CD4-positive, alpha-beta T cell (primary cell): ENCODE results near the gene ARNT2. TPM values are rescaled to one million over a fixed set of nuclear protein-coding genes. Genes with fewer than 3 reads are reported as not detected.

ENCODE experiments used
- ATAC-seq: fragments of 200-7000 bp; cut with Tn5 transposase; one replicate; pipeline ENCODE4 v1.10.0; 2022; ENCODE audit warnings: mild to moderate bottlenecking; ENCODE audit not compliant: poor library complexity
- CTCF ChIA-PET: fragments of 350-600 bp; sonication (Branson Sonifier 250); formaldehyde crosslinking; loops from one replicate; lab custom pipeline; 2021; ENCODE audit warnings: antibody characterized with exemption, inconsistent platforms; lab: Charles Lee
- POLR2A ChIA-PET: fragments of 350-600 bp; sonication (Branson Sonifier 250); formaldehyde crosslinking; loops from one replicate; lab custom pipeline; 2021; ENCODE audit warnings: antibody characterized with exemption, inconsistent platforms; lab: Charles Lee
- DNase-seq, 14 experiments: peaks; one replicate each; pipeline ENCODE4 v3.0.0-alpha.2; 2013 to 2020; ENCODE audit warnings: mixed read lengths in 2 of 14
- H3K27ac ChIP-seq, 2 donors: one replicate each; pipeline versions ENCODE4 v1.5.1 to v1.7.0; 2013; ENCODE audit warnings: low read length in 2 of 2, low read depth in 1 of 2, mild to moderate bottlenecking in 1 of 2
- H3K27me3 ChIP-seq, 2 experiments: 1 replicate in 1 of 2; 2 replicates in 1 of 2; pipeline versions ENCODE4 v1.6.1 to v1.7.0; 2013; ENCODE audit warnings: low read length in 2 of 2, control low read depth in 1 of 2, mild to moderate bottlenecking in 1 of 2, moderate library complexity in 1 of 2; ENCODE audit not compliant: insufficient read depth in 2 of 2, control insufficient read depth in 1 of 2
- H3K36me3 ChIP-seq: one replicate; pipeline ENCODE4 v1.6.1; 2013; ENCODE audit warnings: low read length, control low read depth; ENCODE audit not compliant: insufficient read depth
- H3K4me1 ChIP-seq: one replicate; pipeline ENCODE4 v1.6.1; 2013; ENCODE audit warnings: low read length, control low read depth; ENCODE audit not compliant: insufficient read depth
- H3K4me3 ChIP-seq: one replicate; pipeline ENCODE4 v1.5.1; 2013; ENCODE audit warnings: mild to moderate bottlenecking, low read length, moderate library complexity
- H3K9me3 ChIP-seq, 2 experiments: 1 replicate in 1 of 2; 2 replicates in 1 of 2; pipeline versions ENCODE4 v1.6.1 to v1.7.0; 2013; ENCODE audit warnings: low read length in 2 of 2, mild to moderate bottlenecking in 2 of 2, control low read depth in 1 of 2, moderate library complexity in 1 of 2; ENCODE audit not compliant: control insufficient read depth in 1 of 2, insufficient read depth in 1 of 2
- H3K27ac Mint-ChIP-seq: one replicate; pipeline ENCODE4 v1.8.0; 2020; ENCODE audit warnings: mixed read lengths
- H3K27me3 Mint-ChIP-seq: one replicate; pipeline ENCODE4 v1.8.0; 2021; ENCODE audit warnings: mixed read lengths
- H3K36me3 Mint-ChIP-seq: one replicate; pipeline ENCODE4 v1.8.0; 2021; ENCODE audit warnings: low read depth, mixed read lengths
- H3K4me1 Mint-ChIP-seq: one replicate; pipeline ENCODE4 v1.8.0; 2021; ENCODE audit warnings: low read depth, mixed read lengths
- H3K4me3 Mint-ChIP-seq: one replicate; pipeline ENCODE4 v1.8.0; 2020; ENCODE audit warnings: mild to moderate bottlenecking, mixed read lengths
- H3K9me3 Mint-ChIP-seq: one replicate; pipeline ENCODE4 v1.8.0; 2020; ENCODE audit warnings: mixed read lengths
- intact Hi-C, 2 experiments: fragments of 100-400 bp; cut with DNase I in 1 of 2; cut with micrococcal nuclease in 1 of 2; formaldehyde crosslinking; loops; one replicate each; pipeline versions ENCODE4 v1.15.1 to v1.9.0; 2023 to 2025; cut with DNase I, micrococcal nuclease
- total RNA-seq, 174 experiments: library from RNA in 2 of 174; stranded (reverse) in 2 of 174; gene quantifications; one replicate each; pipeline ENCODE4 v1.2.3 and lab custom pipeline; 2021 to 2026
- TF ChIP-seq, protein P1 (sequence below): fragments of 200-600 bp; IDR thresholded peaks from one replicate; pipeline ENCODE4 v1.8.0; 2022; ENCODE audit warnings: antibody characterized with exemption, mild to moderate bottlenecking

Gene ARNT2
- total RNA-seq, 2 experiments from 2014 or later = not detected

DNA sequence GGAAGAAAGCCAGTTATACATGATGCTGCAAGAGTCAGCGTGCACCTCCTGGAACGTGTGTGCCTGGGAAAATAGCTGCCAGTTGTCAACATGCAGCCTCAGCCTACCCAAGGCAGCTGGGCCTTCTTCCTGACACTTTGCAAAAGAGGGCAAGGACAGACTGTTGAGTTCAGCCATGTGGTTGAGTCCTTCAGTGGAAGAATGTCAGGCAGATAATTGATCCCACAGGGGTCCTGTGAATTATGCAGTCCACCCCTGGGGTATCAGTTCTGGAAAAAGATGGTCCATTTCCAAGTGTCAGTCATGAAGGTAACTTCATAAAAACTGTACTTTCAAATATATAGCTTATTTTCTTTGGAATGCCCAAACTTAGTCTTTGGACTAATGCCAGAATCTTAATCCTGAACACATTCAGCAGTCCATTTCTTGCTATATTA, 79.6 kb downstream of the ARNT2 start:
- no peaks in the 10 kb centered on the region for H3K4me1 Mint-ChIP-seq
- Histone ChIP-seq H3K4me1 (no peaks in the 10 kb centered on the region), H3K36me3 (no peaks in the 10 kb centered on the region), H3K9me3 (no peaks in the 10 kb centered on the region), H3K27me3 (no peaks in the 10 kb centered on the region), H3K4me3 (no peak overlapping the region), H3K27ac (no peak overlapping the region)
- H3K27ac Mint-ChIP-seq = no peak overlapping the region
- ChIA-PET CTCF (no interaction called here), POLR2A (no interaction called here)
- ATAC-seq = no peak
- DNase-seq = no peak
- intact Hi-C loops = no loop called here
- H3K4me3 Mint-ChIP-seq = no peak overlapping the region
- TF ChIP-seq, protein P1, sequence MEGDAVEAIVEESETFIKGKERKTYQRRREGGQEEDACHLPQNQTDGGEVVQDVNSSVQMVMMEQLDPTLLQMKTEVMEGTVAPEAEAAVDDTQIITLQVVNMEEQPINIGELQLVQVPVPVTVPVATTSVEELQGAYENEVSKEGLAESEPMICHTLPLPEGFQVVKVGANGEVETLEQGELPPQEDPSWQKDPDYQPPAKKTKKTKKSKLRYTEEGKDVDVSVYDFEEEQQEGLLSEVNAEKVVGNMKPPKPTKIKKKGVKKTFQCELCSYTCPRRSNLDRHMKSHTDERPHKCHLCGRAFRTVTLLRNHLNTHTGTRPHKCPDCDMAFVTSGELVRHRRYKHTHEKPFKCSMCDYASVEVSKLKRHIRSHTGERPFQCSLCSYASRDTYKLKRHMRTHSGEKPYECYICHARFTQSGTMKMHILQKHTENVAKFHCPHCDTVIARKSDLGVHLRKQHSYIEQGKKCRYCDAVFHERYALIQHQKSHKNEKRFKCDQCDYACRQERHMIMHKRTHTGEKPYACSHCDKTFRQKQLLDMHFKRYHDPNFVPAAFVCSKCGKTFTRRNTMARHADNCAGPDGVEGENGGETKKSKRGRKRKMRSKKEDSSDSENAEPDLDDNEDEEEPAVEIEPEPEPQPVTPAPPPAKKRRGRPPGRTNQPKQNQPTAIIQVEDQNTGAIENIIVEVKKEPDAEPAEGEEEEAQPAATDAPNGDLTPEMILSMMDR = no peak
- H3K36me3 Mint-ChIP-seq = no peaks in the 10 kb centered on the region
- no peaks in the 10 kb centered on the region for H3K9me3 Mint-ChIP-seq
- H3K27me3 Mint-ChIP-seq = peaks cover 4% of the 10 kb centered on the region

GRCh38 chr15:80484333-80484864, 80.2 kb downstream of the ARNT2 start:
- H3K27me3 ChIP-seq = no peaks in the 10 kb centered on the region
- no peaks in the 10 kb centered on the region for H3K9me3 ChIP-seq
- no peak for ATAC-seq
- H3K36me3 ChIP-seq = no peaks in the 10 kb centered on the region
- no peak overlapping the region for H3K4me3 ChIP-seq
- no peaks in the 10 kb centered on the region for H3K4me1 Mint-ChIP-seq
- POLR2A ChIA-PET = no interaction called here
- H3K9me3 Mint-ChIP-seq = no peaks in the 10 kb centered on the region
- CTCF ChIA-PET = no interaction called here
- no peak for DNase-seq
- no peaks in the 10 kb centered on the region for H3K4me1 ChIP-seq
- H3K36me3 Mint-ChIP-seq = no peaks in the 10 kb centered on the region
- no peak overlapping the region for H3K27ac Mint-ChIP-seq
- TF ChIP-seq, protein P1 = no peak
- no peak overlapping the region for H3K4me3 Mint-ChIP-seq
- no peak overlapping the region for H3K27ac ChIP-seq
- peaks cover 4% of the 10 kb centered on the region for H3K27me3 Mint-ChIP-seq
- intact Hi-C loops = no loop called here

DNA sequence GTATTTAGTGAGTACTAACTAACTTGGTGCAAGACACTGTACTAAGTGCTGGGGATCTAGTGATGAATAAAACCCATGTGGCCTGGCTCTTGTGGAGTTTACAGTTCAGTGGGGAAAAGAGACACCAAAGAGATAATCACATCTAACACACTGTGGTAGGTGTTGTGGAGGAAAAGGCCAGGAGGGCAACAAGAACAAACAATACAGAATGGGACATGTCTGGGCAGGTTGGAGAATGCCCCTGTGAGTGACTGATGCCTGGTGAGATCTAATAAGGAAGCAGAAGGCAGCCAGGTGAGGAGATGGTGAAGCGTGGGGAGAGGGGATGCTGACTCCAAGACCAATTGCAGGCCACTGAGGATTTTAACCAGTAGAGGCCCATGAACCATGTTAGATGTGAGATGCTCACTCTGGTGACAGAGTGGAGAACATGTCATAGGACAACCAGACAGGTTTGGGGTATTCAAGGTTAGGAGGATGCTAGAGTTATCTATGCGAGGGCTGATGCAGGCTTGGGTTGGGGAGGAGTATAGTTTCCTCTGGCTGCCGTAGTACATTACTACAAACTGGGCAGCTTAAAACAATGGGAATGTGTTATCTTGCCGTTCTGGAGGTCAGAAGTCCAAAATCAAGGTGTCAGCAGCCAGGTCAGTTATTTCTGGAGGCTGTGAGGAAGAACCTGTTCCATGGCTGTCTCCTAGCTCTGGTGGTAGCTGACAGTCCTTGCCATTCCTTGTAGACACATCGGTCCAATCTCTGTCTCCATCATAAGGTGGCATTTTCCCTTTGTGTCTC, 81.4 kb downstream of the ARNT2 start:
- Mint-ChIP-seq H3K4me1 (no peaks in the 10 kb centered on the region), H3K4me3 (no peak overlapping the region), H3K36me3 (no peaks in the 10 kb centered on the region), H3K27ac (no peak overlapping the region), H3K27me3 (peaks cover 4% of the 10 kb centered on the region), H3K9me3 (no peaks in the 10 kb centered on the region)
- Histone ChIP-seq H3K27me3 (peaks cover 0 to 2% of the 10 kb centered on the region in 2 experiments), H3K27ac (no peak overlapping the region), H3K9me3 (no peaks in the 10 kb centered on the region), H3K36me3 (no peaks in the 10 kb centered on the region), H3K4me1 (no peaks in the 10 kb centered on the region), H3K4me3 (no peak overlapping the region)
- no peak for DNase-seq
- no peak for ATAC-seq
- TF ChIP-seq, protein P1 = no peak
- ChIA-PET POLR2A (no interaction called here), CTCF (no interaction called here)
- intact Hi-C loops = no loop called here
